ENCODE results near the gene GAK.

GAK gene

GRCh38 chr4:961351-962230, 29.5 kb upstream of the GAK start:
- no peak overlapping the region for H3K9ac ChIP-seq (ENCODE audit: low read length)
- H3K36me3 ChIP-seq (ENCODE audit: insufficient read depth, low read length), result peaks cover 12% of the 10 kb centered on the region
- no peak overlapping the region for H3K4me3 ChIP-seq (ENCODE audit: low read depth in 1 of 2, low read length in 2 of 2)
- H3K27me3 ChIP-seq (ENCODE audit: control insufficient read depth in 1 of 2, insufficient read depth in 2 of 2, low read length in 2 of 2), result no peaks in the 10 kb centered on the region
- H3K27ac ChIP-seq (ENCODE audit: low read depth, low read length), result no peak overlapping the region
- H3K9me3 ChIP-seq (ENCODE audit: low read length), result no peaks in the 10 kb centered on the region
- no peaks in the 10 kb centered on the region for H3K4me1 ChIP-seq (ENCODE audit: insufficient read depth, low read length)

- Histone ChIP-seq H3K4me1 (ENCODE audit: insufficient read depth, low read length) (no peaks in the 10 kb centered on the region), H3K9me3 (ENCODE audit: low read length) (no peaks in the 10 kb centered on the region), H3K27ac (ENCODE audit: low read depth, low read length) (no peak overlapping the region), H3K4me3 (ENCODE audit: low read depth in 1 of 2, low read length in 2 of 2) (no peak overlapping the region), H3K36me3 (ENCODE audit: insufficient read depth, low read length) (peaks cover 12% of the 10 kb centered on the region), H3K27me3 (ENCODE audit: control insufficient read depth in 1 of 2, insufficient read depth in 2 of 2, low read length in 2 of 2) (no peaks in the 10 kb centered on the region), H3K9ac (ENCODE audit: low read length) (no peak overlapping the region)
Observed at GRCh38 chr4:960636-961350, 28.7 kb upstream of the GAK start.

- Histone ChIP-seq H3K9me3 (ENCODE audit: low read length) (no peaks in the 10 kb centered on the region), H3K27me3 (ENCODE audit: control insufficient read depth in 1 of 2, insufficient read depth in 2 of 2, low read length in 2 of 2) (no peaks in the 10 kb centered on the region), H3K4me1 (ENCODE audit: insufficient read depth, low read length) (no peaks in the 10 kb centered on the region), H3K36me3 (ENCODE audit: insufficient read depth, low read length) (peaks cover 10% of the 10 kb centered on the region), H3K27ac (ENCODE audit: low read depth, low read length) (no peak overlapping the region), H3K4me3 (ENCODE audit: low read depth in 1 of 2, low read length in 2 of 2) (no peak overlapping the region), H3K9ac (ENCODE audit: low read length) (no peak overlapping the region)
Observed at GRCh38 chr4:960140-960635, 28.1 kb upstream of the GAK start.

DNA sequence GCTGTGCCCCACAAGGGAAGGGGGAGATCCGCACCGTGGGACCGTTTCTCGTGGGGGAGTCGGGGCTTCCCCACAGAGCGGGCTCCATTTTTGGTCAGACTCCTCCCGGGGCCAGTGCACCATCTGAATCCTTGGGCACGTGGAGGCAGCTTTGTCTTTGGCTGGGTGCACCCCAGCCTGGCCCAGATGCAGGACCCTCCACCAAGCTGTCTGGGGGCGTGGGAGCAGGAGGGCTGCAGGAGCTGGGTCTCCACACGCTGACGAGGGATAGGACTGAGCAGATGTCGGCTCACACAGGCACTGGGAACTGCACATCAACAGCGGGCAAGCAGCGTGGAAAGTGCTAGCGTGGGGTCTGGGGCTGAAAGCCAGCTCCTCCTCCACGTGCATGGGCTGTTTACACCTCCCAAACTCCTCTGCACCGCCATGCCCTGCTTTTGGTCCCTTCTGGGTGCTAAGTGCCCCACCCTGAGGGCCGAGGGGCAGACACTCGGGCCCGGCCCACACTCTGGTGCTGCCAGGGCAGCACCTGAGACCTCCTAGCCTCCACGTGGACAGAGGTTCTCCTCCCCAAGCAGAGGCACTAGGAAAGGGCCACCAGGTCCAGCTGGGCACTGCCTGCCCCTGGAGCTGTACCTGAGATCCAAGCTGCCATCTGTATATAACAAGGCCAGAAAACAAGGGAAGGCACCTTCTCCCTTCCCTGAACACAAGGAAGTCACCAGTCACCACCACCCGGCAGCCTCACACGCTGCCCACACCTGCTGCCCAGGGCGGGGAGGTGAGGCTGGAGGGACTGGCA, 27.4 kb upstream of the GAK start:
- Histone ChIP-seq H3K36me3 (ENCODE audit: insufficient read depth, low read length) (peaks cover 16% of the 10 kb centered on the region), H3K9ac (ENCODE audit: low read length) (no peak overlapping the region), H3K4me1 (ENCODE audit: insufficient read depth, low read length) (no peaks in the 10 kb centered on the region), H3K27me3 (ENCODE audit: control insufficient read depth in 1 of 2, insufficient read depth in 2 of 2, low read length in 2 of 2) (no peaks in the 10 kb centered on the region), H3K27ac (ENCODE audit: low read depth, low read length) (no peak overlapping the region), H3K4me3 (ENCODE audit: low read depth in 1 of 2, low read length in 2 of 2) (no peak overlapping the region), H3K9me3 (ENCODE audit: low read length) (no peaks in the 10 kb centered on the region)

- Histone ChIP-seq H3K27me3 (ENCODE audit: control insufficient read depth in 1 of 2, insufficient read depth in 2 of 2, low read length in 2 of 2) (no peaks in the 10 kb centered on the region), H3K4me3 (ENCODE audit: low read depth in 1 of 2, low read length in 2 of 2) (no peak overlapping the region), H3K27ac (ENCODE audit: low read depth, low read length) (no peak overlapping the region), H3K9ac (ENCODE audit: low read length) (no peak overlapping the region), H3K9me3 (ENCODE audit: low read length) (no peaks in the 10 kb centered on the region), H3K36me3 (ENCODE audit: insufficient read depth, low read length) (peaks cover 17% of the 10 kb centered on the region), H3K4me1 (ENCODE audit: insufficient read depth, low read length) (no peaks in the 10 kb centered on the region)
Observed at GRCh38 chr4:958696-959337, 26.7 kb upstream of the GAK start.

DNA sequence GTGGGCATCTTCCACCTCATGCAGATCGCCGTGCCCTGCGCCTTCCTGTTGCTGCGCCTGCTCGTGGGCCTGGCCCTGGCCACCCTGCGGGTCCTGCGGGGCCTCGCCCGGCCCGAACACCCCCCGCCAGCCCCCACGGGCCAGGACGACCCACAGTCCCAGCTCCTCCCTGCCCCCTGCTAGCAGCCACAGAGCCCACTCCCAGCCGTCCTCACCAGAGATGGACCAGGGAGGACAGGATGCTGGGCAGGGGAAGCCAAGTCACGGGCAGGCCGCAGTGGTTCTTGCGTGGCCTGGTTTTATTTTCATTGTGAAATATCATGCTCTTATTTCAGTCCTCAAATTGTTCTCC, 26.2 kb upstream of the GAK start:
- H3K27me3 ChIP-seq (ENCODE audit: control insufficient read depth in 1 of 2, insufficient read depth in 2 of 2, low read length in 2 of 2), result no peaks in the 10 kb centered on the region
- no peak overlapping the region for H3K4me3 ChIP-seq (ENCODE audit: low read depth in 1 of 2, low read length in 2 of 2)
- H3K27ac ChIP-seq (ENCODE audit: low read depth, low read length), result no peak overlapping the region
- no peak overlapping the region for H3K9ac ChIP-seq (ENCODE audit: low read length)
- no peaks in the 10 kb centered on the region for H3K9me3 ChIP-seq (ENCODE audit: low read length)
- peaks cover 17% of the 10 kb centered on the region for H3K36me3 ChIP-seq (ENCODE audit: insufficient read depth, low read length)
- no peaks in the 10 kb centered on the region for H3K4me1 ChIP-seq (ENCODE audit: insufficient read depth, low read length)

DNA sequence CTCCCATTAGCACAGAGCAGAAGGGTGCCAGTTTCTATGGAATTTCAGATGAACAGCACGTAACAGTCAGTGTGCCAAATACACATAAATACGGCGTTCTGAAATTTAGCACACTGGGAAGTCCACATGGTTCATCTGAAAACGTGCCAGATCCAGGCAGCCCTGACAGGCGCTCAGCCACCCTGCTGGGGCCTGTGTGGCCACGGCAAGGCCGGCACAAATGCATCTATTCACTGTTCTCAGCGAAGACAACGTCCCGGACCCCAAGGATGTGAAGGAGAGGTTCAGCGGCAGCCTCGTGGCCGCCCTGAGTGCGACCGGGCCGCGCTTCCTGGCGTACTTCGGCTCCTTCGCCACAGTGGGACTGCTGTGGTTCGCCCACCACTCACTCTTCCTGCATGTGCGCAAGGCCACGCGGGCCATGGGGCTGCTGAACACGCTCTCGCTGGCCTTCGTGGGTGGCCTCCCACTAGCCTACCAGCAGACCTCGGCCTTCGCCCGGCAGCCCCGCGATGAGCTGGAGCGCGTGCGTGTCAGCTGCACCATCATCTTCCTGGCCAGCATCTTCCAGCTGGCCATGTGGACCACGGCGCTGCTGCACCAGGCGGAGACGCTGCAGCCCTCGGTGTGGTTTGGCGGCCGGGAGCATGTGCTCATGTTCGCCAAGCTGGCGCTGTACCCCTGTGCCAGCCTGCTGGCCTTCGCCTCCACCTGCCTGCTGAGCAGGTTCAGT, 25.6 kb upstream of the GAK start:
- no peaks in the 10 kb centered on the region for H3K9me3 ChIP-seq (ENCODE audit: low read length)
- H3K27me3 ChIP-seq (ENCODE audit: control insufficient read depth in 1 of 2, insufficient read depth in 2 of 2, low read length in 2 of 2), result no peaks in the 10 kb centered on the region
- peaks cover 17% of the 10 kb centered on the region for H3K36me3 ChIP-seq (ENCODE audit: insufficient read depth, low read length)
- H3K27ac ChIP-seq (ENCODE audit: low read depth, low read length), result no peak overlapping the region
- H3K4me1 ChIP-seq (ENCODE audit: insufficient read depth, low read length), result no peaks in the 10 kb centered on the region
- H3K4me3 ChIP-seq (ENCODE audit: low read depth in 1 of 2, low read length in 2 of 2), result no peak overlapping the region
- no peak overlapping the region for H3K9ac ChIP-seq (ENCODE audit: low read length)

DNA sequence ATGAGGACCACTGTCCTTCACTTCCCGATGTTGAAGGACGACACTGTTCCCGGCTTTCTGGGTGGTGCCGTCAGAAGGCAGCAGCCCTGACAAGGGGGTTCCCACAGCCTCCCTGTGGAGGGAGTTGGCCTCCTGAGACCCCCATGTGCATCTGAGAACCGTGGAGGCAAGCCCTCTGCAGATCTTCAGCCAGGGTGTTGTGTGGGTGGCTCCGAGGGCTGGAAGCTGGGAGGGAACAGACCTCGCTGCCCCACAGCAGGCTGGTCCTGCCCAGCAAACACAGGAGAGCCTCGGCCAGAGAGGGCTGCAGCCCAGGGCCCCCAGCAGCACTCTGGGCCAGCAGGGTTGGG, 25.1 kb upstream of the GAK start:
- Histone ChIP-seq H3K36me3 (ENCODE audit: insufficient read depth, low read length) (peaks cover 11% of the 10 kb centered on the region), H3K9me3 (ENCODE audit: low read length) (no peaks in the 10 kb centered on the region), H3K27me3 (ENCODE audit: control insufficient read depth in 1 of 2, insufficient read depth in 2 of 2, low read length in 2 of 2) (no peaks in the 10 kb centered on the region), H3K4me3 (ENCODE audit: low read depth in 1 of 2, low read length in 2 of 2) (no peak overlapping the region), H3K4me1 (ENCODE audit: insufficient read depth, low read length) (no peaks in the 10 kb centered on the region), H3K27ac (ENCODE audit: low read depth, low read length) (no peak overlapping the region), H3K9ac (ENCODE audit: low read length) (no peak overlapping the region)

- H3K27me3 ChIP-seq (ENCODE audit: control insufficient read depth in 1 of 2, insufficient read depth in 2 of 2, low read length in 2 of 2), result no peaks in the 10 kb centered on the region
- no peaks in the 10 kb centered on the region for H3K4me1 ChIP-seq (ENCODE audit: insufficient read depth, low read length)
- H3K9ac ChIP-seq (ENCODE audit: low read length), result no peak overlapping the region
- H3K27ac ChIP-seq (ENCODE audit: low read depth, low read length), result no peak overlapping the region
- no peak overlapping the region for H3K4me3 ChIP-seq (ENCODE audit: low read depth in 1 of 2, low read length in 2 of 2)
- H3K9me3 ChIP-seq (ENCODE audit: low read length), result no peaks in the 10 kb centered on the region
- H3K36me3 ChIP-seq (ENCODE audit: insufficient read depth, low read length), result peaks cover 9% of the 10 kb centered on the region
Observed at GRCh38 chr4:956531-957230, 24.6 kb upstream of the GAK start.

DNA sequence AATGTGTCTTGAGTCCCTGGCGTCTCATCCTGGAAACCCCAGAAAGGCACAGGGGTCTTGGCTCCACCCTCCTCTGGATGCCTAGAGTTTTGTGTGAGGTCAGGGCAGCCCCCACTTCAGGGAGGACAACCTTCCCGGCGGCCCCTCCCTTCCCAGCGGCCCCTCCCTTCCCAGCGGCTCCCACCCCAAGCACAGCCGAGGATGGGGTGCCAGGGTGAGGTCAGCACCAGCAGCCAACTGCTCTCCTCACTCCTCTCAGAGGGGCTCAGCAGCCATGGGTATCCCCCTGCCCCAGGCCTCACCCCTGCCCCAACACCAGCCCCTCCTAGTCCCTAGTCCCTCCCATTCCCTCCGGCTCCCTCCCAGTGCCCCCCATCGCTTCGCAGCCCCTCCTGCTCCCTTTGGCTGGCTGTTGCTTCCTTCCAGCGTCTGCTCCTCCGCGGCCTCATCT, 23.8 kb upstream of the GAK start:
- peaks cover 9% of the 10 kb centered on the region for H3K36me3 ChIP-seq (ENCODE audit: insufficient read depth, low read length)
- H3K9me3 ChIP-seq (ENCODE audit: low read length), result no peaks in the 10 kb centered on the region
- H3K27ac ChIP-seq (ENCODE audit: low read depth, low read length), result no peak overlapping the region
- no peak overlapping the region for H3K4me3 ChIP-seq (ENCODE audit: low read depth in 1 of 2, low read length in 2 of 2)
- no peaks in the 10 kb centered on the region for H3K4me1 ChIP-seq (ENCODE audit: insufficient read depth, low read length)
- no peaks in the 10 kb centered on the region for H3K27me3 ChIP-seq (ENCODE audit: control insufficient read depth in 1 of 2, insufficient read depth in 2 of 2, low read length in 2 of 2)
- no peak overlapping the region for H3K9ac ChIP-seq (ENCODE audit: low read length)
